ENCODE data around the gene SUGCT. TPM values are rescaled to one million over a fixed set of nuclear protein-coding genes. Genes with fewer than 3 reads are reported as not detected.
A peak's percentile ranks its signal among the peaks of the same experiment; 100 is the strongest.

The SUGCT gene
- polyA plus RNA-seq, 1 donor from 2014 or later: 1.3 TPM

DNA sequence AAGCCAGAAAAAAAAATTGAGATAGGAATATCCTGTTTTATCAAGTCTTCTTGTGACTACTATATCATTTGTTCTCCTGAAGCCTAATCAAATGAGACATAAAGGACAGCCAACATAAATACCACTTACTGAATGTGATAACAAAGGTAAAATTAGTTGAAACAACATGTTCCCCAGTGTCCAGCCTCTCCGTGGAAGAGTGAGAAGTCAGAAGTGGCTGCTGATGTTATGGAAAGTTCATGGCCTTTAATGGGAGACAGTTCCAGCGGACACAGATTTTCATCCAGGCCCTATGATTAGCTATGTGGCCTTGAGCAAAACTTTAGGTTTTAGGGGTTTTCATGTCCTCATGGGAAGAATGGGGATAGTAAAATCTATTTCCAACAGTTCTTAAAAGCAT is 724.3 kb downstream of the SUGCT start:
- Mint-ChIP-seq H3K36me3 (no peaks in the 10 kb centered on the region), H3K27me3 (no peaks in the 10 kb centered on the region), H3K9me3 (no peaks in the 10 kb centered on the region), H3K27ac (no peak overlapping the region), H3K4me1 (peaks cover 0 to 3% (median 0%) of the 10 kb centered on the region in 3 donors), H3K4me3 (no peak overlapping the region)

DNA sequence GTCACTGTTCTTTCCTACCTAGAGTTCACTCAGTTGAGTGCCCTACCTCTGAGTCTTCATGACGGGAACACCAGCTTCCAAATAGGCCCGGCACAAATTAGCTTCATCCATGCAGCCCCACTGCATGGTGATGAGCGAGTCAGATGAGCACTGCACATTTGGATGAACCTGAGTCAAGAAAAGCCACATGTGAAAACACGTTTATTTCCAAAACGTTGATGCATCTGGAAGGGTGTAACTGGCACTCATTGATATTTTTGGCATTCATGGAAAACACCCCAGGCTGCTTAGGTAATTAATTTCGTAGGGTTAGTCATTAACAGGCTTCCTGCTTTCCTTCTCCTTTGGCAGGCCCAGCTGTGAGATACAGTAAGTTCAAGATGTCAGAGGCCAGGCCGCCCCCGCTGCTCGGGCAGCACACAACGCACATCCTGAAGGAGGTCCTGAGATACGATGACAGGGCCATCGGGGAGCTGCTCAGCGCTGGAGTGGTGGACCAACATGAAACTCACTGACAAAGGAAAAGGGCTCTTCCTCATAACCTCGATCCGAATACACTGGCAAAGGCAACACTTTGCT is 725.2 kb downstream of the SUGCT start:
- Mint-ChIP-seq H3K27me3 (no peaks in the 10 kb centered on the region), H3K27ac (no peak overlapping the region), H3K36me3 (no peaks in the 10 kb centered on the region), H3K9me3 (no peaks in the 10 kb centered on the region), H3K4me1 (peaks cover 0 to 3% (median 0%) of the 10 kb centered on the region in 3 donors), H3K4me3 (no peak overlapping the region)

- H3K9me3 Mint-ChIP-seq: peaks cover 2 to 4% (median 3%) of the 10 kb centered on the region in 3 donors
- H3K27ac Mint-ChIP-seq: no peak overlapping the region
- no peaks in the 10 kb centered on the region for H3K4me1 Mint-ChIP-seq
- H3K36me3 Mint-ChIP-seq: peaks cover 2% of the 10 kb centered on the region
- H3K27me3 Mint-ChIP-seq: no peaks in the 10 kb centered on the region
- no peak overlapping the region for H3K4me3 Mint-ChIP-seq
Observed at GRCh38 chr7:40865441-40866233, 730.8 kb downstream of the SUGCT start.

DNA sequence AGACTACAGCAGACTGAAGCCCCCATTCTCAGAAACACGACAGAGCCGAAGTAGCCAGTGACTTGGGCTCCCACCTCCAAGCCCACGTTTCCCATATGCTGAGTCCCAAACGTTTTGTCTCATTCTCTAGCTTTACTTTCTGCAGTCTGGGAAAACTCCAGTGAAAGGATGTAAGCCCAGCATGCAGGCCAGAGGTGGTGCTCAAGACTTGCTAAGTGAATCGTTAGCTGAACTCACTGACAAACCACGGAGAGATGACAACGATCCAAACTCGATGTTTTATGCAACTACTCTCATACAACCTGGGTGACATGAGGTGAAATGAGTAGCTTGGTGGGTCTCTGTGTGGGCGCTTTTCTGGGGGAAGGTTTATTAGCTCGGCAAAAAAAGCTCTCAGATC is 731.8 kb downstream of the SUGCT start:
- Mint-ChIP-seq H3K4me3 (no peak overlapping the region), H3K9me3 (peaks cover 3 to 4% (median 4%) of the 10 kb centered on the region in 3 donors)

GRCh38 chr7:40870108-40870507 is 735.3 kb downstream of the SUGCT start:
- Mint-ChIP-seq H3K27me3 (no peaks in the 10 kb centered on the region), H3K4me3 (no peak overlapping the region), H3K9me3 (peaks cover 3 to 4% (median 4%) of the 10 kb centered on the region in 3 donors), H3K4me1 (no peaks in the 10 kb centered on the region), H3K27ac (no peak overlapping the region), H3K36me3 (peaks cover 2% of the 10 kb centered on the region)

More for the DNA sequence above, 731.8 kb downstream of the SUGCT start:
- no peak overlapping the region for H3K27ac Mint-ChIP-seq
- H3K27me3 Mint-ChIP-seq: no peaks in the 10 kb centered on the region
- H3K36me3 Mint-ChIP-seq: peaks cover 2% of the 10 kb centered on the region
- no peaks in the 10 kb centered on the region for H3K4me1 Mint-ChIP-seq

DNA sequence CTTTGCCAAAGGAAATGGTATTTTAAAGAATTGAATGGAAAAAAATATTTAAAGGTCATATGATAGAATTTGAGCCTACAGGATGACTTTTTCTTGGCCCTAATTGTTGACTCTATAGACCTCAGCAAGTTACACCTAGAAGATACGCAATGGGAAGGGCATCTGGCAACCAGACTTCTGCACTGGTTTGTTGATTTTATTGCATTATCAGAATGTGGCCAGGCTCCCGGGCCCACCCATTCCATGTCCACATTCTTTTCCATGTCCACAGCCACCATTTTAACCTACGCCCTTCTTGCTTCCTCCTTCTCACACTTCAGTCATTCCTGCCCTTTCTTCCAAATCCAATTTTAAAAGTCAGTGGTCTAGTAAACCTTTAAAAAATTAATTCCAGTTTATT is 738.4 kb downstream of the SUGCT start:
- no peaks in the 10 kb centered on the region for H3K4me1 Mint-ChIP-seq
- H3K9me3 Mint-ChIP-seq: peaks cover 3 to 6% (median 3%) of the 10 kb centered on the region in 3 donors
- no peaks in the 10 kb centered on the region for H3K27me3 Mint-ChIP-seq

GRCh38 chr7:40874756-40875155 is 740.0 kb downstream of the SUGCT start:
- peaks cover 1 to 5% (median 1%) of the 10 kb centered on the region in 3 donors for H3K9me3 Mint-ChIP-seq
- H3K4me3 Mint-ChIP-seq: no peak overlapping the region
- no peaks in the 10 kb centered on the region for H3K36me3 Mint-ChIP-seq
- no peaks in the 10 kb centered on the region for H3K27me3 Mint-ChIP-seq
- no peak overlapping the region for H3K27ac Mint-ChIP-seq
- H3K4me1 Mint-ChIP-seq: no peaks in the 10 kb centered on the region

More for the DNA sequence above, 738.4 kb downstream of the SUGCT start:
- no peak overlapping the region for H3K4me3 Mint-ChIP-seq
- no peak overlapping the region for H3K27ac Mint-ChIP-seq
- H3K36me3 Mint-ChIP-seq: no peaks in the 10 kb centered on the region

DNA sequence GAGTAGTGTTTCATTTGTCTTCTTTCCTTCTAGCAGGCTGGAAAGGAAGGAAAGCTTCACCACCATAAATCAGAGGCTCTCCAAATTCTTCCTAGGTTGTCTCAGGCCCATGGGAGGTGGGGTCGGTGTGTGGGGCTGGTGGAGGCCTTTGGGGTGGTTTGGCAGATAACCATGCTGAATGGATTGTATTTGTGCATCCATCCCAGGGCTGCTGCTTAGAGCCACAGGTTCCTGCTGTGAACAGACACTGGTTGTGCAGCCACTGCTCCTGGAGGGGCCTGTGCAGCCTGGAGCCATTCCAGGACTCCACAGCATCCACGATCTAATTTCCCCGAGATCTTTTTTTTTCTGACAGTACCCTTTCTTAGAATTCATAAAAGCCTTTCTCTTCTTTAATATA is 741.8 kb downstream of the SUGCT start:
- Mint-ChIP-seq H3K36me3 (no peaks in the 10 kb centered on the region), H3K9me3 (peaks cover 0 to 4% (median 0%) of the 10 kb centered on the region in 3 donors), H3K27ac (no peak overlapping the region), H3K4me3 (peak overlapping the region in 1 of 4 donors; percentile 61), H3K27me3 (no peaks in the 10 kb centered on the region), H3K4me1 (no peaks in the 10 kb centered on the region)

- Mint-ChIP-seq H3K4me1 (no peaks in the 10 kb centered on the region), H3K4me3 (no peak overlapping the region), H3K9me3 (peaks cover 0 to 4% (median 0%) of the 10 kb centered on the region in 3 donors), H3K27me3 (no peaks in the 10 kb centered on the region), H3K27ac (peak overlapping the region in 1 of 3 donors; percentile 40), H3K36me3 (no peaks in the 10 kb centered on the region)
Observed at GRCh38 chr7:40879941-40880543, 745.2 kb downstream of the SUGCT start.

DNA sequence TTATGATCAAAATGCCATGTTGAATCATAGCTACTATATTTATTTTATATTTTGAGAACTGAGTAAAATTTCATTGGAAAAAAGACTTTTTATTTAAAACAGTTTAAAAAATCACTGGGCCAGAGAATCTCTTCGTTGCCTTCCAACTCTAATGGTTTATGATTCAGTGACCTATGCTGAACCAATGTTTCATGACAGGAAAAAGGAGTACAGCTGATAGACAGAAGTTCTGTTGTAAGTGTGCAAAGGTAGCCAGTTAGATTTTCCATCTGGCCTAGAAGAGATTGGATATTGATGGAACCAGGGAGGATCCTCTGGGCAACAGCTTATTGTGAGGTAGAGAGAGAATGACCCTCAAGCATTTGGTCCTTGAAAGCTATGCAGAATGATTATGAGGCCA is 745.8 kb downstream of the SUGCT start:
- H3K36me3 Mint-ChIP-seq: no peaks in the 10 kb centered on the region
- H3K4me1 Mint-ChIP-seq: no peaks in the 10 kb centered on the region
- H3K27ac Mint-ChIP-seq: no peak overlapping the region
- peaks cover 0 to 2% (median 0%) of the 10 kb centered on the region in 3 donors for H3K9me3 Mint-ChIP-seq
- H3K4me3 Mint-ChIP-seq: no peak overlapping the region
- no peaks in the 10 kb centered on the region for H3K27me3 Mint-ChIP-seq

DNA sequence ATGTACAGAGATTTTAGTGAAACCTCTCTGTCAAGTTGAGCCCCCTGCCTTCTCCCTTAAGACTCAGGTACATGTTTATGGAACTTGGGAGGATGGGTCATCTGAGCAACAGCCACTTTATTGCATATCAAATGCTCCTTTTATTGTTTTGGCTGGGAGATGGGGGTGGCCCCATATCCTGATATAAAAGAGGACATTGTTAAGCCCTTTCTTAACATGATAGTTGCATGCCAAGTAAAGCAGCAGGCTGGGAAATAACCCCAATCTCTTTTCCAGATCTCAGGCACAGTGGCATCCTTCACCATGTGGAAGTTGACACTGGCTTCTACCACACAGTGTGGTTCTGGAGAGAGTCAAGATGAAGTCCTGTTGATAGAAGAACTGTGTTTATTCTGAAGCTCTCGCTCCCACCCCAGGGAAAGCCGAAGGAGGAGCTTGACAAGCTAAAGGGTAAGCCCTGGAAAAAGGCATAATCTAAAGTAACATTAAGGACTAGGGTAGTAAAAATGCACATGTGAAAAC is 746.7 kb downstream of the SUGCT start:
- no peak overlapping the region for H3K4me3 Mint-ChIP-seq
- H3K27me3 Mint-ChIP-seq: no peaks in the 10 kb centered on the region
- no peaks in the 10 kb centered on the region for H3K4me1 Mint-ChIP-seq
- no peaks in the 10 kb centered on the region for H3K36me3 Mint-ChIP-seq
- no peak overlapping the region for H3K27ac Mint-ChIP-seq
- peaks cover 0 to 2% (median 0%) of the 10 kb centered on the region in 3 donors for H3K9me3 Mint-ChIP-seq

GRCh38 chr7:40882071-40882658 is 747.4 kb downstream of the SUGCT start:
- H3K27me3 Mint-ChIP-seq: no peaks in the 10 kb centered on the region
- H3K4me1 Mint-ChIP-seq: no peaks in the 10 kb centered on the region
- no peak overlapping the region for H3K27ac Mint-ChIP-seq
- H3K4me3 Mint-ChIP-seq: no peak overlapping the region
- no peaks in the 10 kb centered on the region for H3K36me3 Mint-ChIP-seq
- H3K9me3 Mint-ChIP-seq: peaks cover 0 to 2% (median 0%) of the 10 kb centered on the region in 3 donors

- no peaks in the 10 kb centered on the region for H3K27me3 Mint-ChIP-seq
- no peak overlapping the region for H3K4me3 Mint-ChIP-seq
- no peaks in the 10 kb centered on the region for H3K4me1 Mint-ChIP-seq
- no peak overlapping the region for H3K27ac Mint-ChIP-seq
- peaks cover 0 to 2% (median 0%) of the 10 kb centered on the region in 3 donors for H3K9me3 Mint-ChIP-seq
- no peaks in the 10 kb centered on the region for H3K36me3 Mint-ChIP-seq
Observed at GRCh38 chr7:40883826-40884225, 749.0 kb downstream of the SUGCT start.

GRCh38 chr7:40884241-40884640 is 749.4 kb downstream of the SUGCT start:
- no peaks in the 10 kb centered on the region for H3K36me3 Mint-ChIP-seq
- no peak overlapping the region for H3K4me3 Mint-ChIP-seq
- H3K9me3 Mint-ChIP-seq: peaks cover 0 to 2% (median 0%) of the 10 kb centered on the region in 3 donors
- no peak overlapping the region for H3K27ac Mint-ChIP-seq
- H3K4me1 Mint-ChIP-seq: no peaks in the 10 kb centered on the region
- H3K27me3 Mint-ChIP-seq: no peaks in the 10 kb centered on the region

- Mint-ChIP-seq H3K36me3 (no peaks in the 10 kb centered on the region), H3K4me1 (no peaks in the 10 kb centered on the region), H3K27ac (no peak overlapping the region), H3K4me3 (no peak overlapping the region), H3K27me3 (no peaks in the 10 kb centered on the region), H3K9me3 (peaks cover 0 to 3% (median 2%) of the 10 kb centered on the region in 3 donors)
Observed at GRCh38 chr7:40885503-40885902, 750.7 kb downstream of the SUGCT start.
